LHCN-M2 (cell line): Measurements from ENCODE around the gene PDIA4. TPM values are rescaled to one million over a fixed set of nuclear protein-coding genes. Genes with fewer than 3 reads are reported as not detected.

ENCODE experiments used
- DNase-seq: peaks from one replicate; pipeline ENCODE4 v3.0.0-alpha.2; 2012; ENCODE audit warnings: low read depth
- total RNA-seq: library from RNA; depleted of rRNA; stranded (reverse); fragments of >200 nt; gene quantifications from 2 replicates; pipeline ENCODE4 v1.2.3, GENCODE V29; 2014; rRNA removed

PDIA4 gene
- total RNA-seq, 1 experiment from 2014 or later, result 304 TPM

- no peak for DNase-seq
Observed at GRCh38 chr7:148967602-148968001, 60.7 kb downstream of the PDIA4 start.

- DNase-seq, result no peak
Observed at GRCh38 chr7:148967032-148967372, 61.3 kb downstream of the PDIA4 start.

GRCh38 chr7:148964483-148965267, 63.6 kb downstream of the PDIA4 start:
- DNase-seq, result no peak

- no peak for DNase-seq
Observed at GRCh38 chr7:148963583-148964482, 64.5 kb downstream of the PDIA4 start.

GRCh38 chr7:148962823-148963582, 65.3 kb downstream of the PDIA4 start:
- peak; percentile 78 for DNase-seq

GRCh38 chr7:148962440-148962822, 65.9 kb downstream of the PDIA4 start:
- no peak for DNase-seq

GRCh38 chr7:148959726-148960125, 68.6 kb downstream of the PDIA4 start:
- DNase-seq, result no peak

- DNase-seq, result no peak
Observed at GRCh38 chr7:148958061-148958460, 70.2 kb downstream of the PDIA4 start.

GRCh38 chr7:148954766-148955165, 73.5 kb downstream of the PDIA4 start:
- no peak for DNase-seq

- no peak for DNase-seq
Observed at GRCh38 chr7:148953676-148954075, 74.6 kb downstream of the PDIA4 start.

Other genes starting within 250 kb of the PDIA4 start
- gene EZH2, start 144.2 kb downstream of the PDIA4 start, total RNA-seq, result 44.9 and 52.9 TPM in 2 replicates
- gene ZNF786, start 62.2 kb upstream of the PDIA4 start, total RNA-seq, result 6.3 TPM in 2 replicates
- gene ZNF425, start 97.8 kb upstream of the PDIA4 start, total RNA-seq, result 4.4 and 6.3 TPM in 2 replicates
- 14.9 and 17.1 TPM in 2 replicates for gene ZNF398, start 118.9 kb upstream of the PDIA4 start, total RNA-seq
- 23.0 and 28.6 TPM in 2 replicates for gene ZNF282, start 167.0 kb upstream of the PDIA4 start, total RNA-seq
- 6.6 and 7.9 TPM in 2 replicates for gene ZNF212, start 211.1 kb upstream of the PDIA4 start, total RNA-seq
- gene ZNF783, start 233.7 kb upstream of the PDIA4 start, total RNA-seq, result 16.6 and 17.6 TPM in 2 replicates